ENCODE results near the gene ZNF544. TPM values are rescaled to one million over a fixed set of nuclear protein-coding genes. Genes with fewer than 3 reads are reported as not detected.

Gene ZNF544
- total RNA-seq, 4 donors from 2014 or later, result 35.2 to 55.2 (median 53.3) TPM

DNA sequence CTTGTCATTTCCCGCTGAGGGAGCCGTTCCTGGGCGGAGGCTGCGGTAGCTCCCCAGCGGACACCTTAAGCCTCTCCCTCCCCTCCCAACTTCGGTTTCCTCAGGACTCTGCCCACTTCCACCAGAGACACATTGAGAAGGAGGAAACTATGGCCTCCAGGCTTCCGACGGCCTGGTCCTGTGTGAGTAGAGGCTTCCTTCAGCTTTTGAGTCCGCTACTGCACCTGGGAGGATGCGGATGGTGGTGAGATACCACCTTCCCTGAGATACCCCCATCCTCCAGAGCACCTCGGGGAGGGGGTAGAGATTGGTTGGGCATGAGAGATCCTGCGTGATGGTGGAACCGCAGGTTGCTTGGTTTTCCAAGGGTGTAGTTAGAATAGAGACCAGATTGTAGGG lies 44.9 kb upstream of the ZNF544 start:
- TF ChIP-seq, protein P1, sequence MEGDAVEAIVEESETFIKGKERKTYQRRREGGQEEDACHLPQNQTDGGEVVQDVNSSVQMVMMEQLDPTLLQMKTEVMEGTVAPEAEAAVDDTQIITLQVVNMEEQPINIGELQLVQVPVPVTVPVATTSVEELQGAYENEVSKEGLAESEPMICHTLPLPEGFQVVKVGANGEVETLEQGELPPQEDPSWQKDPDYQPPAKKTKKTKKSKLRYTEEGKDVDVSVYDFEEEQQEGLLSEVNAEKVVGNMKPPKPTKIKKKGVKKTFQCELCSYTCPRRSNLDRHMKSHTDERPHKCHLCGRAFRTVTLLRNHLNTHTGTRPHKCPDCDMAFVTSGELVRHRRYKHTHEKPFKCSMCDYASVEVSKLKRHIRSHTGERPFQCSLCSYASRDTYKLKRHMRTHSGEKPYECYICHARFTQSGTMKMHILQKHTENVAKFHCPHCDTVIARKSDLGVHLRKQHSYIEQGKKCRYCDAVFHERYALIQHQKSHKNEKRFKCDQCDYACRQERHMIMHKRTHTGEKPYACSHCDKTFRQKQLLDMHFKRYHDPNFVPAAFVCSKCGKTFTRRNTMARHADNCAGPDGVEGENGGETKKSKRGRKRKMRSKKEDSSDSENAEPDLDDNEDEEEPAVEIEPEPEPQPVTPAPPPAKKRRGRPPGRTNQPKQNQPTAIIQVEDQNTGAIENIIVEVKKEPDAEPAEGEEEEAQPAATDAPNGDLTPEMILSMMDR (IDR thresholded peaks at IDR 0.05), result no peak
- TF ChIP-seq EP300 (IDR thresholded peaks at IDR 0.05) (no peak), POLR2A (IDR thresholded peaks at IDR 0.05) (no peak)
- Histone ChIP-seq H3K4me1 (peaks cover 0 to 8% (median 0%) of the 10 kb centered on the region in 4 donors), H3K36me3 (peaks cover 8 to 89% (median 32%) of the 10 kb centered on the region in 3 donors), H3K27me3 (no peaks in the 10 kb centered on the region), H3K4me3 (peak overlapping the region; percentile 92 to 99 (median 95)), H3K9me3 (peaks cover 17 to 100% (median 60%) of the 10 kb centered on the region in 4 donors), H3K27ac (peak overlapping the region; percentile 99 to 100 (median 100))
- WGBS, 2 donors, result 17 to 26% methylated on average over 13 of the region's 13 CpGs
- no peak for DNase-seq (ENCODE audit: low spot score in 2 of 2)

DNA sequence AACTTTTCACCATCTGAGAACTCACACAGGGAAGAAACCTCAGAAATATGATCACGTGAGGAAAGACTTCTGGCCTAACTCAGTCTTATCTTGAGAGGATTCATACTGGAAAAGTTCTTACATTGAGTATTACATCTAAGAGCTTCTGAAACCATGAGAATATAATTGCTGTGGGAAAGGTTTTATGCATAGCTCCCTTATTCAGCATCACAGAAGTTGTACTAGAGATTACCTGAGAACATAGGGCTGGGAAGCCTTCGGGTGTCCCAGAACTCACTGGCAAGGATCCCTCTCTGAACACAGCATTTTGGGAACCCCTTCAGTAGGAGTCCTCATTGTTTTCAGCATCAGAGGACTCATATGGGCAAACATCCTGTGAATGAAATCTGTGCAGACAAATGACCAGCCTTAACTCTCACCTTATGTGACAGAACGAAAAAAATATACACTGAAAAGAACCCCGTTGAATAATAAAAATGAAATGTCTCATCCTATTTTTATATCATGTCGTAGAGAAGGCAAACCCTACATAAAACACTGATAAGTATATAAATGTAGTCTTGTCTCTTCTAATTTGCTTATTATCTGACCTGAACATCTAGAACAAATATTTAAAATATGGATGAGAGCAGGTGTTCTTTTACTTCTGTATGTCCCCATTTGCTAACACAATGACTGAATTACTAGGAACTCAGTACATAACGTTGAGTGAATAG lies 31.7 kb upstream of the ZNF544 start:
- 64 to 65% methylated on average over 6 of the region's 6 CpGs for WGBS, 2 donors
- no peaks in the 10 kb centered on the region for H3K27me3 ChIP-seq
- no peak overlapping the region for H3K4me3 ChIP-seq
- H3K27ac ChIP-seq, result no peak overlapping the region
- no peak for DNase-seq (ENCODE audit: low spot score in 2 of 2)
- H3K9me3 ChIP-seq, result peaks cover 47 to 100% (median 78%) of the 10 kb centered on the region in 4 donors
- H3K36me3 ChIP-seq, result peaks cover 4 to 100% (median 56%) of the 10 kb centered on the region in 3 donors
- no peaks in the 10 kb centered on the region for H3K4me1 ChIP-seq
- TF ChIP-seq, protein P1 (IDR thresholded peaks at IDR 0.05), result no peak
- TF ChIP-seq POLR2A (IDR thresholded peaks at IDR 0.05), result no peak
- no peak for TF ChIP-seq EP300 (IDR thresholded peaks at IDR 0.05)

DNA sequence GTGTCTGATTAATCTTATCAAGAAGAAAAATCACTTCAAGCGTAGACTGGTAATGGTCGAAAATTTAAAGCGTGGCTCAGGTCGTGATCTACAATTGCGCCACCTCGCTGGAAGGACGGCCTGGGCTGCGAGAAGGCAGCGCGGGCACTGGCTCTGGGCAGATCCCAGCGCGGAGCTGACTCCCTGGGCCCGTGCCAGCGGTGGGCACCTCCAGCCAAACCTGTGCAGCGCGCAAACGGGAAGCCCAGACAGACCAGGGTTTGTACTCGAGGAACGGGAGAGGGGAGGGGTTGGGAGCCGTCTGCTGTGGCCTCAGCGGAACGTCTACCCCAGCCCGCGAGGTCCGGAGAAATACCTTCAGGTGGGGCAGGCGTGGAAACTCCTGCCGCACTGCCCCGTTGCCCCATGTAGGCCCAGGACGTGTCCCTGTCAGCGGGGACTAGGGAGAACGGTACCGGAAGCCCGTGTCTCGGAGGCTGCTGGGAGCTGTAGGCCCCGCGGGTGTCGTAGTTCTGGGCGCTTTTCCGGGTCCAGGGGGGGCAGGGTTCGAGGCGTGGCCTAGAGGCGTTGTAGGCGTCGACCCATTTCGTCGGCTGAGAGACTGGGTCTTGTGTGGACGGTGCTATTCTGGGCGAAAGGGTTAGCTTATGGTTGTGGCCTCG lies 24.8 kb upstream of the ZNF544 start:
- 16 to 20% methylated on average over 42 to 46 of the region's 49 CpGs for WGBS, 2 donors
- TF ChIP-seq EP300 (IDR thresholded peaks at IDR 0.05), result no peak
- TF ChIP-seq POLR2A (IDR thresholded peaks at IDR 0.05), result no peak
- TF ChIP-seq, protein P1 (IDR thresholded peaks at IDR 0.05), result no peak
- Histone ChIP-seq H3K9me3 (peaks cover 48 to 100% (median 89%) of the 10 kb centered on the region in 4 donors), H3K27ac (no peak overlapping the region), H3K36me3 (peaks cover 14 to 99% (median 62%) of the 10 kb centered on the region in 3 donors), H3K4me3 (no peak overlapping the region), H3K27me3 (no peaks in the 10 kb centered on the region), H3K4me1 (no peaks in the 10 kb centered on the region)
- DNase-seq (ENCODE audit: low spot score in 2 of 2), result no peak

DNA sequence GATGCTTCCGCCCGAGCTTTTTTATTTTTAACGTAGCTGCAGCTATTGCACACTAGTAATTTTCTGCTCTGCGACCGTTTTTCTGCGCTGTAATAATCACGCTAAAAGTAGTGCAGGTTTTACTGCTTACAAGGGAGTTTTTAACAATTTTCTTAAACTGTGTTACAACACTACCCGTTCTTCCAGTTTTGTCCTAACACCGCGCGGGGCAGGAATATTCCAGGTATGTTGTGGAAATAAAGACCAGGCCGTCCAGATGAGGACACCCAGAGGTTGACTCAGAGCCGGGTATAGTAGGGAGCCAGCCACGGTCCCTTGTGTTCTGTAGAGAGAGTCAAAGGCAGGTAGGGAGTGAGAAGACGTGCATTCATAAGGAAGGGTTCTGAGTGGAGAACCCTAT lies 24.1 kb upstream of the ZNF544 start:
- Histone ChIP-seq H3K4me3 (no peak overlapping the region), H3K27me3 (no peaks in the 10 kb centered on the region), H3K9me3 (peaks cover 48 to 100% (median 91%) of the 10 kb centered on the region in 4 donors), H3K27ac (no peak overlapping the region), H3K4me1 (no peaks in the 10 kb centered on the region), H3K36me3 (peaks cover 18 to 99% (median 62%) of the 10 kb centered on the region in 3 donors)
- WGBS, 2 donors, result 37 to 39% methylated on average over 15 of the region's 15 CpGs
- TF ChIP-seq, protein P1 (IDR thresholded peaks at IDR 0.05), result no peak
- TF ChIP-seq POLR2A (IDR thresholded peaks at IDR 0.05) (no peak), EP300 (IDR thresholded peaks at IDR 0.05) (no peak)
- no peak for DNase-seq (ENCODE audit: low spot score in 2 of 2)

DNA sequence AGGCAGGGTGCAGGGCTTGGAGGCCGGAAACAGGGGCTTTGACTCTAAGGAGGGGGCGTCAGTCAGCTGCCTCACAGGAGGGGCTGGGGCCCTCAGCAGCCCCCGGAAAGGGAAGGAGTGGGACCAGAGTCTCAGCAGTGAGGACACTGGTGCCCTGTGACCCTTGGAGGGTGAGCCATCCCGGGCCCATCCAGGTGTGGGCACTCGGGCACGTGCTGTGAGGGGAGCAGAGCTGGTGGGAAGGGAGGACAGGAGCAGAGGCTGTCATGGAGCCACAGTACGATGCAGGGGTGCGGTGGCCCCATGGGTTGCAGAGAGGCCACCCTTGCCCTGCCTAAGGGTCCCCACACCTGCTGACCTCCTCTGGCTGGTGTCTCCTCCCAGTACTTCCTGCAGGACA lies 19.1 kb upstream of the ZNF544 start:
- H3K9me3 ChIP-seq, result peaks cover 39 to 100% (median 92%) of the 10 kb centered on the region in 4 donors
- TF ChIP-seq POLR2A (IDR thresholded peaks at IDR 0.05) (no peak), EP300 (IDR thresholded peaks at IDR 0.05) (no peak)
- TF ChIP-seq, protein P1 (IDR thresholded peaks at IDR 0.05), result no peak
- no peaks in the 10 kb centered on the region for H3K27me3 ChIP-seq
- no peak for DNase-seq (ENCODE audit: low spot score in 2 of 2)
- H3K4me3 ChIP-seq, result no peak overlapping the region
- H3K4me1 ChIP-seq, result no peaks in the 10 kb centered on the region
- H3K27ac ChIP-seq, result no peak overlapping the region
- WGBS, 2 donors, result 92 to 99% methylated on average over 5 to 8 of the region's 8 CpGs
- H3K36me3 ChIP-seq, result peaks cover 36 to 100% (median 84%) of the 10 kb centered on the region in 3 donors
